Prostate gland (tissue), 2 donors: Measurements from ENCODE around the gene LBP. TPM values are rescaled to one million over a fixed set of nuclear protein-coding genes. Genes with fewer than 3 reads are reported as not detected.

Experiments
- DNase-seq: peaks from one replicate; pipeline ENCODE4 v3.0.0-alpha.2; 2019; ENCODE audit warnings: low spot score
- H3K27ac ChIP-seq, 2 donors: fragments of 200-600 bp; sonication (generic); 2 replicates each; pipeline ENCODE4 v1.5.1; 2017 to 2019
- H3K27me3 ChIP-seq: fragments of 200-600 bp; sonication (generic); replicated peaks from 2 replicates; pipeline ENCODE4 v1.5.1; 2019; ENCODE audit not compliant: insufficient read depth
- H3K36me3 ChIP-seq, 2 donors: fragments of 200-600 bp; sonication (generic); 1 replicate in 1 of 2; 2 replicates in 1 of 2; pipeline versions ENCODE4 v1.5.1 to v1.8.1; 2017 to 2019
- H3K4me1 ChIP-seq: fragments of 200-600 bp; sonication (generic); replicated peaks from 2 replicates; pipeline ENCODE4 v1.5.1; 2019
- H3K4me3 ChIP-seq, 2 donors: fragments of 200-600 bp; sonication (generic); 2 replicates each; pipeline ENCODE4 v1.5.1; 2017 to 2019
- H3K9me3 ChIP-seq: fragments of 200-600 bp; sonication (generic); 2 replicates; pipeline ENCODE4 v1.5.1; 2017
- POLR2A ChIP-seq: fragments of 450-650 bp; IDR thresholded peaks from one replicate; pipeline ENCODE4 v1.6.1; 2016; ENCODE audit warnings: antibody characterized with exemption, mild to moderate bottlenecking
- POLR2AphosphoS5 ChIP-seq: sonication (generic); formaldehyde crosslinking; IDR thresholded peaks from one replicate; pipeline ENCODE4 v1.6.1; 2017; ENCODE audit warnings: antibody characterized with exemption
- WGBS: methylation state at CpG from one replicate; pipeline ENCODE4 v1.1.5; 2018; 5-methylcytosine and 5-hydroxymethylcytosine counted together
- intact Hi-C: fragments of 100-400 bp; cut with DNase I; formaldehyde crosslinking; loops from one replicate; pipeline ENCODE4 v1.14.2; 2022
- total RNA-seq, 2 donors: library from RNA; depleted of rRNA; stranded (reverse); fragments of >200 nt; gene quantifications; one replicate each; pipeline ENCODE4 v1.1.0, GENCODE V29; 2016
- TF ChIP-seq, protein P1 (sequence below), 4 experiments: fragments of 200-600 bp in 2 of 4; fragments of 450-650 bp in 2 of 4; sonication (generic) in 2 of 4; IDR thresholded peaks; 1 replicate in 3 of 4; 2 replicates in 1 of 4; pipeline ENCODE4 v1.5.1; 2016 to 2019; ENCODE audit warnings: antibody characterized with exemption in 4 of 4, mild to moderate bottlenecking in 2 of 4, moderate library complexity in 2 of 4

The LBP gene, protein sequence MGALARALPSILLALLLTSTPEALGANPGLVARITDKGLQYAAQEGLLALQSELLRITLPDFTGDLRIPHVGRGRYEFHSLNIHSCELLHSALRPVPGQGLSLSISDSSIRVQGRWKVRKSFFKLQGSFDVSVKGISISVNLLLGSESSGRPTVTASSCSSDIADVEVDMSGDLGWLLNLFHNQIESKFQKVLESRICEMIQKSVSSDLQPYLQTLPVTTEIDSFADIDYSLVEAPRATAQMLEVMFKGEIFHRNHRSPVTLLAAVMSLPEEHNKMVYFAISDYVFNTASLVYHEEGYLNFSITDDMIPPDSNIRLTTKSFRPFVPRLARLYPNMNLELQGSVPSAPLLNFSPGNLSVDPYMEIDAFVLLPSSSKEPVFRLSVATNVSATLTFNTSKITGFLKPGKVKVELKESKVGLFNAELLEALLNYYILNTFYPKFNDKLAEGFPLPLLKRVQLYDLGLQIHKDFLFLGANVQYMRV
- 1 to 10 TPM in 1 of 2 donors, not detected in 1; 1.1 TPM for total RNA-seq

DNA sequence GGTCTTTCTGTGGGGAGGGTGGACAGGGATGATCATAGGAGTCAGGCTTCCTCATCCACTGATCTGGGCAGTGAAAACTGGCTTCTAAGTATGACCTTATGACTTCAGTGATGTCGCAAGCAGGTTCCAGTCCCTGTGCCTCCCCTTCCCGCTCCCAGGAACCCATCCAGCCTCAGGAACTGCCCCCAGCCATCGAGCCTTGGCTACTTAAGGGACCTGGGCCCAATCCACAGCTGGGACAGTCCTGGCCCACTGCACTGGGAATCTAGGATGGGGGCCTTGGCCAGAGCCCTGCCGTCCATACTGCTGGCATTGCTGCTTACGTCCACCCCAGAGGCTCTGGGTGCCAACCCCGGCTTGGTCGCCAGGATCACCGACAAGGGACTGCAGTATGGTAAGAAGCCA is at the start of gene LBP:
Gene LBP (plus strand): TSS at position 236 of the 405 bp plus-strand sequence. CDS start 35 bp downstream, at position 271.
- no peak within 1 kb of the TSS for H3K27ac ChIP-seq
- 83% methylated on average over 8 of the region's 8 CpGs for WGBS
- no peaks in the 10 kb centered on the region for H3K4me1 ChIP-seq
- no peak for DNase-seq
- no peaks in the 10 kb centered on the region for H3K27me3 ChIP-seq
- TF ChIP-seq POLR2AphosphoS5 (no peak), POLR2A (no peak)
- TF ChIP-seq, protein P1, sequence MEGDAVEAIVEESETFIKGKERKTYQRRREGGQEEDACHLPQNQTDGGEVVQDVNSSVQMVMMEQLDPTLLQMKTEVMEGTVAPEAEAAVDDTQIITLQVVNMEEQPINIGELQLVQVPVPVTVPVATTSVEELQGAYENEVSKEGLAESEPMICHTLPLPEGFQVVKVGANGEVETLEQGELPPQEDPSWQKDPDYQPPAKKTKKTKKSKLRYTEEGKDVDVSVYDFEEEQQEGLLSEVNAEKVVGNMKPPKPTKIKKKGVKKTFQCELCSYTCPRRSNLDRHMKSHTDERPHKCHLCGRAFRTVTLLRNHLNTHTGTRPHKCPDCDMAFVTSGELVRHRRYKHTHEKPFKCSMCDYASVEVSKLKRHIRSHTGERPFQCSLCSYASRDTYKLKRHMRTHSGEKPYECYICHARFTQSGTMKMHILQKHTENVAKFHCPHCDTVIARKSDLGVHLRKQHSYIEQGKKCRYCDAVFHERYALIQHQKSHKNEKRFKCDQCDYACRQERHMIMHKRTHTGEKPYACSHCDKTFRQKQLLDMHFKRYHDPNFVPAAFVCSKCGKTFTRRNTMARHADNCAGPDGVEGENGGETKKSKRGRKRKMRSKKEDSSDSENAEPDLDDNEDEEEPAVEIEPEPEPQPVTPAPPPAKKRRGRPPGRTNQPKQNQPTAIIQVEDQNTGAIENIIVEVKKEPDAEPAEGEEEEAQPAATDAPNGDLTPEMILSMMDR (IDR thresholded peaks at IDR 0.05): no peak
- H3K4me3 ChIP-seq: no peak within 1 kb of the TSS
- no peaks in the 10 kb centered on the region for H3K36me3 ChIP-seq
- intact Hi-C loops: no loop called here
- H3K9me3 ChIP-seq: no peaks in the 10 kb centered on the region

DNA sequence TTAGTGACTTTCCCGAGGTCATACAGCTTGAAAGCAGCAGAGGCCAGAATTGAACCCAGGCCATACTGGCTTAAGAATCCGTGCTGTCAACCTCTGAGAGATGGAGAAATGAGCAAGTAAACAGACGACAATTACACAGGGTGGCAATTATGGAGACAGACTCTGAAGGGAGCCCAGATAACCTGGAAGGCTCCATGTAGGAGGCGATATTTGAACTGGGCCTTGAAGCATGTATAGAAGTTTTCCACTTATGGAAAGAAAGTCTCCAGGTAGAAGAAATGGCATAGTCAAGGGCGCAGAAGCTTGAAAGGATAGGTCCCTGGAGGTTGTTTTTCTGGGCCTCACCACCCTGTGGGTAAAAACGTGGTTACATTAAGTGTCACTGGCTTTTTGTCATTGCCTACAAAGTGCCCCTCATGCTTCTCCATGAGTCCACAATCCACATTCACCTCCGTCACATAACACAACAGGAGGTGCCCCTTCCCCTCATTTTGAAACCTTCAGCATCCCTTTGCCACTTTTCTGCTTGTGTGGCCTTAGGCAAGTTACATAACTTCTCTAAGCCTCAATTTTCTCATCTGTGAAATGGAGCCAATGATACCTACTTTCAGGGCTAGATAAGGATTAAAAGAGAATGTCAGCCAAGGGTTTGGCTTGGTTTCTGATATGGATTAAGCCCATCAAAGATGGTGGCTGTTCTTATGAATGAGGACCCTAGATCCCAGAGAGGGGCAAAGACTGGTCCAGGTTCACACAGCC is 48.2 kb upstream of the LBP start:
- Histone ChIP-seq H3K4me1 (no peaks in the 10 kb centered on the region), H3K4me3 (no peak overlapping the region), H3K36me3 (no peaks in the 10 kb centered on the region), H3K9me3 (no peaks in the 10 kb centered on the region), H3K27ac (peak overlapping the region; percentile 41 to 79), H3K27me3 (no peaks in the 10 kb centered on the region)
- intact Hi-C loops: loop anchor here (2.0 kb wide), 1 partner anchor 53 kb away; no protein-coding TSS in a partner anchor
- DNase-seq: no peak
- no peak for TF ChIP-seq POLR2AphosphoS5
- TF ChIP-seq, protein P1 (IDR thresholded peaks at IDR 0.05): no peak
- TF ChIP-seq POLR2A: no peak
- WGBS: 90% methylated on average over 7 of the region's 7 CpGs

DNA sequence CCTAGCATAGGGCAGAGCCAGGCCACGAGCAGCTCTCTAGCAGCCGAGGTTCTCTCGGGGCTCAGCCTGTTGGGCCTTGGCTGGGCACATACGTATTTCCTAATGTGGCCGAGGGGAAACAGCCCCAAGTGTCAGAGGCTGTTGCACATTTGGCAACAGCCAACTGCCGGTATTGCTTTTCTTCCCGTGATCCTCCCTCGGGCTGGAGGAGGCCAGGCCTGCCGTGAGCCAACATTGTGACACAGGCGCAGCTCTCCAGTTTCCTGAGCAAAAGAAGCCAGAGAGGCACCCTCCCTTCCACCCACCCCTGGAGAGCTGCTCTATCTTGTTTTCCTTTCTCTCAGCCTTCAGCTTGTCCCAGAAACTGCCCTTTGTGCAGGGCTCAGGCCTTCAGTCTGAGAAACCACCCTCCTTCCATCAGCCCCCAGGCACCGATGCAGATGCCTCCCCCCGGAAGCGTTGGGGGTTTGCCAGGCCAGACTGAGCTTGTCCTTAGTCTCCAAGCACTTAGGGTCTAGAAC is 47.5 kb upstream of the LBP start:
- Histone ChIP-seq H3K36me3 (no peaks in the 10 kb centered on the region), H3K27me3 (no peaks in the 10 kb centered on the region), H3K27ac (peak overlapping the region; percentile 41 to 79), H3K4me3 (no peak overlapping the region), H3K9me3 (no peaks in the 10 kb centered on the region), H3K4me1 (no peaks in the 10 kb centered on the region)
- WGBS: 12% methylated on average over 13 of the region's 13 CpGs
- intact Hi-C loops: loop anchor here (2.0 kb wide), 1 partner anchor 54 kb away; no protein-coding TSS in a partner anchor
- no peak for TF ChIP-seq POLR2A
- peak; percentile 72 for TF ChIP-seq POLR2AphosphoS5
- peak; percentile 70 for DNase-seq

DNA sequence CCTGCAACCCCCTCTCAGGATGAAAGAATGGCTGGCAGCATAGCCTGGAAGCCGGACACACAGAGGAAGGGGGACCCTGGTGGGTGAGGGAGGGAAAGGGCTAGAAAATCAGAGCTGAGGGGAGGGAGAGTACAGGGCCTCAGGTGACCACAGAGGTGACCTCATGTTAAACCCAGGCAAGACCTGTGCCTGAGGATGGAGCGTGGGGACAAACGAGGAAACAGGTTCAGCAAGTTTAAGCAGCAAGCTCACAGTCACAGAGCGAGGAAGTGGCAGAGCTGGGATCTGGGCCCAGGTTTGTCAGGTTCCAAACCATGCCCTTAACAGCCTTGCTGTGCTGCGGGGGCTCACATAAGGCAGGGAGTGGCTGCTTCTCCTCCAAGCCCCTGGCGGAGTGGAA is 46.3 kb upstream of the LBP start:
- peak; percentile 45 for DNase-seq
- TF ChIP-seq, protein P1 (IDR thresholded peaks at IDR 0.05): no peak
- peak; percentile 41 for TF ChIP-seq POLR2AphosphoS5

DNA sequence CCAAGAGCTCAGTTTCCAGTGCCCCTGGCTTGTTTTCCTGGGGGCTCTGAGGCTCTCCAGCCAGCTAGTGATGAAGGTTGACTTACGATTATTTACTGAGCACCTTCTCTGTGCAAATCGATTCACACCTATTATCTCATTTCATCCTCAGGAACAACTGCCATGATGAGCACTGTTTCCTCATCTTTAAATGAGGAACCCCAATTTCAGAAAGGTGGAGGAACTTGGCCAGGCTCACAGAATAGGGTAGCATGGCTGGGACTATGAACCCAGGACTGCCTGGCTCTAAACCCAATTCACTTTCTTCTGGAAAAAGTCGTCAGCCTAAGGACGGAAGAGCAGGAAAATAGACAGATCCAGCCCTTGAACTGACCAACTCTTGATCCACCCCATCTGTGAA is 45.8 kb upstream of the LBP start:
- 64% methylated on average over 4 of the region's 4 CpGs for WGBS
- no peaks in the 10 kb centered on the region for H3K27me3 ChIP-seq
- no peak overlapping the region for H3K4me3 ChIP-seq
- no peak for DNase-seq
- intact Hi-C loops: no loop called here
- TF ChIP-seq POLR2A: no peak
- no peak for TF ChIP-seq POLR2AphosphoS5
- TF ChIP-seq, protein P1 (IDR thresholded peaks at IDR 0.05): no peak
- H3K27ac ChIP-seq: peak overlapping the region; percentile 41 to 79
- H3K36me3 ChIP-seq: no peaks in the 10 kb centered on the region
- H3K9me3 ChIP-seq: no peaks in the 10 kb centered on the region
- no peaks in the 10 kb centered on the region for H3K4me1 ChIP-seq

More for the DNA sequence above, 46.3 kb upstream of the LBP start:
- Histone ChIP-seq H3K9me3 (no peaks in the 10 kb centered on the region), H3K27ac (peak overlapping the region; percentile 41 to 79), H3K4me1 (no peaks in the 10 kb centered on the region), H3K4me3 (no peak overlapping the region), H3K27me3 (no peaks in the 10 kb centered on the region), H3K36me3 (no peaks in the 10 kb centered on the region)
- WGBS: 45% methylated on average over 6 of the region's 6 CpGs
- intact Hi-C loops: loop anchor here (2.0 kb wide), 1 partner anchor 55 kb away; no protein-coding TSS in a partner anchor
